ENCODE measurements around the gene C8A. TPM values are rescaled to one million over a fixed set of nuclear protein-coding genes. Genes with fewer than 3 reads are reported as not detected.

The C8A gene
- total RNA-seq, 3 donors from 2014 or later (not counting 1 experiment from before 2014, with no cell fraction given), result not detected

DNA sequence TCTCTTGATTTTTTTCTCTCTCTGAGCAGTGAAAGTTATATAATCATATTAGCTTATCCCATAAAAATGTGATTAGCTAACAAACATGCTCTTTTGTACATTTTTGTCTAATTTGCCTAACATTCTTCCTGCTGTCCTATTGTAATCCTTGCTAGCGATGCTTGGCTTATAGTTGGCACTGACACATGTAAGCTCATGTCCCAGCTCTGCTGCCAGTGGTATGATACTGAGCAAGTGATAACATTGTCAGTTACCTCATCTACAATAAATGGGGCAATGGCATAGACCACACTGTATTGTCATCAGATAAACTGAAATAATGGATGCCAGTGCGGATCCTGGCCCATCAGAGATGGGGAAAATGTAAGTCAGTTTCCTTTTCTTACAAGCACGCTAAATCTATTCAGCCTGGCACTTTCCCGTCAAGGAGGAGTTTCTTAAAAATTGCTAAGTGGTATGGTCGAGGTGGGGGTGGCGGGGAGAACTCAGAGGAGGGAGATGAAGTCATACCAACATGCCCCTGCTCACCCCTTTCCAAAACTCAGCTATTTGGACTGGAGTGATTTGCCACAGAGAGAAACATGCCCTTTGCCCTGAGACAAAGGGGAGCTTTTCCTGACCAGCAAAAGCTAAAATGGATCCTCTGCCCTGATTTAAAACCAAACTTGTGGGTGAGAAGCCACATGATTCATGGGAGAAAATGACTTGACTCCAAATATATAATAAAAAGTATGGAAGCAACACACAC, 36.7 kb upstream of the C8A start:
- Histone ChIP-seq H3K27ac (ENCODE audit: low read length) (no peak overlapping the region), H3K4me3 (ENCODE audit: low read length) (no peak overlapping the region), H3K9me3 (ENCODE audit: control insufficient read depth, insufficient read depth, low read length) (no peaks in the 10 kb centered on the region), H3K27me3 (ENCODE audit: control insufficient read depth, insufficient read depth, low read length) (peaks cover 2% of the 10 kb centered on the region), H3K36me3 (ENCODE audit: control insufficient read depth, insufficient read depth, low read length) (no peaks in the 10 kb centered on the region), H3K4me1 (ENCODE audit: control insufficient read depth, insufficient read depth, low read length) (no peaks in the 10 kb centered on the region)
- no peaks in the 10 kb centered on the region for H3K36me3 Mint-ChIP-seq
- H3K4me3 Mint-ChIP-seq, result no peak overlapping the region
- TF ChIP-seq, protein P1, sequence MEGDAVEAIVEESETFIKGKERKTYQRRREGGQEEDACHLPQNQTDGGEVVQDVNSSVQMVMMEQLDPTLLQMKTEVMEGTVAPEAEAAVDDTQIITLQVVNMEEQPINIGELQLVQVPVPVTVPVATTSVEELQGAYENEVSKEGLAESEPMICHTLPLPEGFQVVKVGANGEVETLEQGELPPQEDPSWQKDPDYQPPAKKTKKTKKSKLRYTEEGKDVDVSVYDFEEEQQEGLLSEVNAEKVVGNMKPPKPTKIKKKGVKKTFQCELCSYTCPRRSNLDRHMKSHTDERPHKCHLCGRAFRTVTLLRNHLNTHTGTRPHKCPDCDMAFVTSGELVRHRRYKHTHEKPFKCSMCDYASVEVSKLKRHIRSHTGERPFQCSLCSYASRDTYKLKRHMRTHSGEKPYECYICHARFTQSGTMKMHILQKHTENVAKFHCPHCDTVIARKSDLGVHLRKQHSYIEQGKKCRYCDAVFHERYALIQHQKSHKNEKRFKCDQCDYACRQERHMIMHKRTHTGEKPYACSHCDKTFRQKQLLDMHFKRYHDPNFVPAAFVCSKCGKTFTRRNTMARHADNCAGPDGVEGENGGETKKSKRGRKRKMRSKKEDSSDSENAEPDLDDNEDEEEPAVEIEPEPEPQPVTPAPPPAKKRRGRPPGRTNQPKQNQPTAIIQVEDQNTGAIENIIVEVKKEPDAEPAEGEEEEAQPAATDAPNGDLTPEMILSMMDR (IDR thresholded peaks at IDR 0.05), result no peak
- ATAC-seq (no peak), DNase-seq (no peak)
- H3K4me1 Mint-ChIP-seq, result no peaks in the 10 kb centered on the region
- H3K27me3 Mint-ChIP-seq (ENCODE audit: low read depth in 2 of 2), result peaks cover 7 to 20% of the 10 kb centered on the region in 2 donors
- H3K27ac Mint-ChIP-seq, result no peak overlapping the region
- 88% methylated on average over 3 of the region's 6 CpGs for WGBS (ENCODE audit: insufficient coverage)
- intact Hi-C loops (cut with micrococcal nuclease), result no loop called here
- H3K9me3 Mint-ChIP-seq, result peaks cover 0 to 2% of the 10 kb centered on the region in 2 donors

DNA sequence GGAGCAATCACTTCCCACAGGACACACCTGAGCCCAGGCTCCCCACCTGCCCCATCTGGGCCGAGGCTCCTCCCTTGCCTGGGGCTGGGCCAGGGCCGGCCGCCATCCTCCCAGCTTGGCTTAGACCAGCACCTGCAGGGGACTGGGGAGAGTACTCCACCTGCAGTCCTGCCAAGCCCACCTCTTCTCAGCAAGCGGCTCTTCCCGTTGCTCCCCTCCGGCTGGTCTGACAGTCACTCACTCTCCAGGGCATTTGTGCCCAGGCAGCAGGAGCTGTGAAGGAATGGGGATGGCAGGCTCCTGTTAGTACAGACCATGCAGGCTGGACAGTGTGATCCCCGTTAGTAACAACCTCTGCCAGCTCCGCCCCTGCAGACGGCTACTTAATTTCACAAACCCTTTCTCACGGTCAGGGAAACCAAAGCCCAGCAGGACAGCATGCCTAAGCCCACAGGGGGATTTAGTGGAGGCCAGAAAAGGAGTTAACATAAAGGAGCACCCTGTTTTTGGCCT, 35.2 kb upstream of the C8A start, which contains the start of gene FYB2:
TSS of gene FYB2 (minus strand) at position 18 of the 513 bp plus-strand sequence. CDS start 114 bp downstream, outside the sequence.
- Mint-ChIP-seq H3K27me3 (ENCODE audit: low read depth in 2 of 2) (peaks cover 4 to 22% of the 10 kb centered on the region in 2 donors), H3K4me1 (no peaks in the 10 kb centered on the region), H3K36me3 (no peaks in the 10 kb centered on the region), H3K4me3 (no peak within 1 kb of the TSS), H3K27ac (no peak within 1 kb of the TSS), H3K9me3 (peaks cover 0 to 2% of the 10 kb centered on the region in 2 donors)
- intact Hi-C loops (cut with micrococcal nuclease), result no loop called here
- Histone ChIP-seq H3K36me3 (ENCODE audit: control insufficient read depth, insufficient read depth, low read length) (no peaks in the 10 kb centered on the region), H3K27ac (ENCODE audit: low read length) (no peak within 1 kb of the TSS), H3K4me3 (ENCODE audit: low read length) (no peak within 1 kb of the TSS), H3K4me1 (ENCODE audit: control insufficient read depth, insufficient read depth, low read length) (no peaks in the 10 kb centered on the region), H3K27me3 (ENCODE audit: control insufficient read depth, insufficient read depth, low read length) (no peaks in the 10 kb centered on the region), H3K9me3 (ENCODE audit: control insufficient read depth, insufficient read depth, low read length) (no peaks in the 10 kb centered on the region)
- ATAC-seq (no peak), DNase-seq (no peak)
- TF ChIP-seq, protein P1 (IDR thresholded peaks at IDR 0.05), result no peak
- WGBS (ENCODE audit: insufficient coverage), result 79% methylated on average over 10 of the region's 10 CpGs

DNA sequence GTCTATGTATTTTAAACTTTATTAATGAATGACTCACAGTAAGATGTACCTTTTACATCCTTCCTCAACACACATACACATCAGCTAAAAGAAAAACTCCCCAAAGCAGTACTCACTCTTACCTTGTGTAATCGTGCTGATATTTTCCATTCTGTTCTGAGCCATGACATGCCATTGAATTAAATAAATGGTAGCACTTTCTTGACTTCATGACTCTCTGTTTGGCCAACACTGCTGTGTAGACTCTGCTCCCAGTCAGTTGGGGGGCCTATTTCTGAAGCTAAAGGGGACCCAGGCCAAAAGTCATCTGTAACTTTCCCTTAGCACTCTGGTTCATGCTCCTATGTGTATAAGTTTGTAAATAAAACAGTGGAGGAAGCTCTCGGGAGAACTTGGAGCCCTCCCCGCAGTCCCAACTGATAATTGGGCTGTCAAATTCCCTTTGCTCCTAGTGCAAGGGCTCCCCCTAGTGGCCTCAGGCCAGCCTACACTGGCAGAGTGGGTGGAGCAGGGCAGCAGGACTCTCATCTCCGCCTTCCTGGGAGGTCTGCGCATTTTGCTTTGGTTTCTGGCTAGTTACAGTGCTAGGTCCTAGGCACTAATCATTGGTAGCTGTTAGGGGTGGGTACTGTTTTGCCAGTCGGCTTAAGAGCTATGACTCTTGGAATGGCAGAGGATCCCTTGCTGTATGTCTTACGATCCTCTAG, 33.7 kb upstream of the C8A start:
- Mint-ChIP-seq H3K27ac (no peak overlapping the region), H3K9me3 (no peaks in the 10 kb centered on the region), H3K27me3 (ENCODE audit: low read depth in 2 of 2) (peaks cover 1 to 37% of the 10 kb centered on the region in 2 donors), H3K4me1 (no peaks in the 10 kb centered on the region), H3K36me3 (no peaks in the 10 kb centered on the region), H3K4me3 (no peak overlapping the region)
- no peaks in the 10 kb centered on the region for H3K27me3 ChIP-seq (ENCODE audit: control insufficient read depth, insufficient read depth, low read length)
- no peak overlapping the region for H3K4me3 ChIP-seq (ENCODE audit: low read length)
- no peaks in the 10 kb centered on the region for H3K9me3 ChIP-seq (ENCODE audit: control insufficient read depth, insufficient read depth, low read length)
- no peak overlapping the region for H3K27ac ChIP-seq (ENCODE audit: low read length)
- TF ChIP-seq, protein P1 (IDR thresholded peaks at IDR 0.05), result peak; percentile 87
- DNase-seq, result peak; percentile 56 to 63
- H3K36me3 ChIP-seq (ENCODE audit: control insufficient read depth, insufficient read depth, low read length), result no peaks in the 10 kb centered on the region
- no peaks in the 10 kb centered on the region for H3K4me1 ChIP-seq (ENCODE audit: control insufficient read depth, insufficient read depth, low read length)
- peak; percentile 63 to 93 (median 74) for ATAC-seq
- WGBS (ENCODE audit: insufficient coverage), result 25% methylated on average over 7 of the region's 7 CpGs
- intact Hi-C loops (cut with micrococcal nuclease), result loop anchor here (10.0 kb wide), 2 partner anchors 1344 to 1446 kb away; no protein-coding TSS in a partner anchor
